ENCODE data around the gene MGMT. TPM values are rescaled to one million over a fixed set of nuclear protein-coding genes. Genes with fewer than 3 reads are reported as not detected.

Gene MGMT
- total and polyA plus RNA-seq, 2 experiments from 2014 or later = 19.3 to 21.9 TPM

DNA sequence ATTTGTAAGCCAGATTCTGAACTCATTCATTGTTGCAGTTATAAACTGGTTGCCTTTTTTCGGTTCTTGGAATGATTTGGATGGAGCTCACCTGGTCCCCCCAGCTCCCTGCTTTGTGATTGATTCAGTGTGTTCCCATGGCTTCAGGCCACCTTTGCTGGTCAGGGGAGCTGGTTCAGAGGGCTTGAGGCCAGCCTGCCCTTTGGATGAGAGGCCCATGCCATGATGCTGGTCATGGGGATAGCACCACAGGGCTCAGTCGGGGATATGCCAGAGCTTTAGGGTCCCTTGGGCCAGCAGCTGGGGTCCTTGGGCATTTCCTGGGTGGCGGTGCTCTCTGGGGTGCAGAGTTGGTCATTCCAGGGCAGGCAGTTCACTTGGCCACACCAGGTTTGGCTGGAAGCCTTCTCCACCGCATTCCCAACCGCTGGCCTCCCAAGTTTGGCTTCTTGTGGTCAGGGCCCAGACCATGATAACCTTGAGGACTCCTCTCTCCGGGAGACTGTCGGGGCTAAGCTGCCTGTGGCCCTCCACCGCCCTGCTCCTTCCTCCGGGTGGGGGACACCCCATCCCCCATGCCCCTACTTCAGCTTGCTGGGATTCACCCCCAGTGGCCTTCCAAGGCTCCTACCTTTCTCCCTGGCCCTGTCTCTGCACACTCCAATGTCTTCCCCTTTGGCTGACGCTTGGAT is 65.1 kb downstream of the MGMT start:
- Histone ChIP-seq H4K20me1 (replicated peaks; ENCODE audit: insufficient read depth) (no peaks in the 10 kb centered on the region), H3K79me2 (replicated peaks; ENCODE audit: insufficient read depth) (no peaks in the 10 kb centered on the region), H2AFZ (no peak overlapping the region), H3K4me1 (ENCODE audit: insufficient read depth) (peaks cover 4% of the 10 kb centered on the region; the same call in 1 of the 2 replicates), H3K4me3 (no peak overlapping the region), H3K27ac (ENCODE audit: low read depth) (peak overlapping the region; percentile 83; the same call in 1 of the 2 replicates), H3F3A (replicated peaks; ENCODE audit: low read depth) (no peaks in the 10 kb centered on the region), H3K4me2 (no peak overlapping the region; the same call in 1 of the 2 replicates), H3K36me3 (ENCODE audit: insufficient read depth) (no peaks in the 10 kb centered on the region), H3K9me2 (ENCODE audit: insufficient read depth) (0 out of 2 replicates have a peak, but pooled peaks cover 8% of the 10 kb centered on the region), H3K27me3 (ENCODE audit: insufficient read depth) (no peaks in the 10 kb centered on the region)
- H3K36me3 Mint-ChIP-seq (ENCODE audit: low read depth) = peaks cover 6% of the 10 kb centered on the region; the same call in 2 of the 3 replicates
- DNase-seq (ENCODE audit: low spot score) = no peak
- H3K9me3 Mint-ChIP-seq = no peaks in the 10 kb centered on the region
- no peak overlapping the region for H3K4me3 Mint-ChIP-seq
- peak; percentile 23 for ATAC-seq
- peak overlapping the region; percentile 81; the same call in 1 of the 2 replicates for H3K27ac Mint-ChIP-seq
- peaks cover 20% of the 10 kb centered on the region for H3K4me1 Mint-ChIP-seq
- peaks cover 2% of the 10 kb centered on the region for H3K27me3 Mint-ChIP-seq (ENCODE audit: insufficient read depth, low read depth, poor library complexity)
- no peak for TF ChIP-seq STAT1 (IDR thresholded peaks at IDR 0.05; ENCODE audit: unreplicated experiment)
- no peak for TF ChIP-seq CREB1 (CRISPR knock-in tag; IDR thresholded peaks at IDR 0.05; ENCODE audit: low read depth)
- TF ChIP-seq JUNB (IDR thresholded peaks at IDR 0.05; ENCODE audit: unreplicated experiment) = no peak
- TF ChIP-seq, protein P1, sequence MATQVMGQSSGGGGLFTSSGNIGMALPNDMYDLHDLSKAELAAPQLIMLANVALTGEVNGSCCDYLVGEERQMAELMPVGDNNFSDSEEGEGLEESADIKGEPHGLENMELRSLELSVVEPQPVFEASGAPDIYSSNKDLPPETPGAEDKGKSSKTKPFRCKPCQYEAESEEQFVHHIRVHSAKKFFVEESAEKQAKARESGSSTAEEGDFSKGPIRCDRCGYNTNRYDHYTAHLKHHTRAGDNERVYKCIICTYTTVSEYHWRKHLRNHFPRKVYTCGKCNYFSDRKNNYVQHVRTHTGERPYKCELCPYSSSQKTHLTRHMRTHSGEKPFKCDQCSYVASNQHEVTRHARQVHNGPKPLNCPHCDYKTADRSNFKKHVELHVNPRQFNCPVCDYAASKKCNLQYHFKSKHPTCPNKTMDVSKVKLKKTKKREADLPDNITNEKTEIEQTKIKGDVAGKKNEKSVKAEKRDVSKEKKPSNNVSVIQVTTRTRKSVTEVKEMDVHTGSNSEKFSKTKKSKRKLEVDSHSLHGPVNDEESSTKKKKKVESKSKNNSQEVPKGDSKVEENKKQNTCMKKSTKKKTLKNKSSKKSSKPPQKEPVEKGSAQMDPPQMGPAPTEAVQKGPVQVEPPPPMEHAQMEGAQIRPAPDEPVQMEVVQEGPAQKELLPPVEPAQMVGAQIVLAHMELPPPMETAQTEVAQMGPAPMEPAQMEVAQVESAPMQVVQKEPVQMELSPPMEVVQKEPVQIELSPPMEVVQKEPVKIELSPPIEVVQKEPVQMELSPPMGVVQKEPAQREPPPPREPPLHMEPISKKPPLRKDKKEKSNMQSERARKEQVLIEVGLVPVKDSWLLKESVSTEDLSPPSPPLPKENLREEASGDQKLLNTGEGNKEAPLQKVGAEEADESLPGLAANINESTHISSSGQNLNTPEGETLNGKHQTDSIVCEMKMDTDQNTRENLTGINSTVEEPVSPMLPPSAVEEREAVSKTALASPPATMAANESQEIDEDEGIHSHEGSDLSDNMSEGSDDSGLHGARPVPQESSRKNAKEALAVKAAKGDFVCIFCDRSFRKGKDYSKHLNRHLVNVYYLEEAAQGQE (IDR thresholded peaks at IDR 0.05; ENCODE audit: unreplicated experiment) = no peak
- TF ChIP-seq EZH2phosphoT487 (IDR thresholded peaks at IDR 0.05; ENCODE audit: unreplicated experiment) = no peak
- TF ChIP-seq CTCF (conservative IDR thresholded peaks at IDR 0.05; ENCODE audit: low read depth in 2 of 2) = no peak
- TF ChIP-seq EZH2 (IDR thresholded peaks at IDR 0.05; ENCODE audit: low read depth, unreplicated experiment) = no peak
- no peak for TF ChIP-seq ZNF462 (CRISPR knock-in tag; IDR thresholded peaks at IDR 0.05)
- TF ChIP-seq ETS1 (IDR thresholded peaks at IDR 0.05) = no peak
- TF ChIP-seq ZNF114 (CRISPR knock-in tag; IDR thresholded peaks at IDR 0.05) = no peak
- TF ChIP-seq ZNF331 (CRISPR knock-in tag; IDR thresholded peaks at IDR 0.05; ENCODE audit: low read depth) = no peak
- no peak for TF ChIP-seq POLR2AphosphoS5 (IDR thresholded peaks at IDR 0.05; ENCODE audit: low read depth)
- no peak for TF ChIP-seq NANOG (IDR thresholded peaks at IDR 0.05; ENCODE audit: borderline replicate concordance)
